ENCODE measurements around the gene ATF3.
"Not testable (repeated sequence)": the region's sequence is repeated elsewhere in the genome, so short reads cannot be mapped to it uniquely, and the experiment has no call there.

The ATF3 gene

GRCh38 chr1:212628046-212628445 lies 19.5 kb downstream of the ATF3 start:
- no peak for DNase-seq (ENCODE audit: low read depth)

GRCh38 chr1:212628813-212629415 lies 20.4 kb downstream of the ATF3 start:
- no peak for DNase-seq (ENCODE audit: low read depth)

GRCh38 chr1:212629450-212630157 lies 21.0 kb downstream of the ATF3 start:
- no peak for DNase-seq (ENCODE audit: low read depth)

GRCh38 chr1:212630158-212630900 lies 21.8 kb downstream of the ATF3 start:
- no peak for DNase-seq (ENCODE audit: low read depth)

GRCh38 chr1:212633161-212633560 lies 24.6 kb downstream of the ATF3 start:
- no peak for DNase-seq (ENCODE audit: low read depth)

GRCh38 chr1:212634252-212634651 lies 25.7 kb downstream of the ATF3 start:
- DNase-seq (ENCODE audit: low read depth) = no peak

- no peak for DNase-seq (ENCODE audit: low read depth)
These were observed 26.6 kb downstream of the ATF3 start for GRCh38 chr1:212635141-212635631.

- no peak for DNase-seq (ENCODE audit: low read depth)
These were observed 29.3 kb downstream of the ATF3 start for GRCh38 chr1:212637902-212638301.

- DNase-seq (ENCODE audit: low read depth) = no peak
These were observed 30.1 kb downstream of the ATF3 start for GRCh38 chr1:212638492-212639151.

- DNase-seq (ENCODE audit: low read depth) = not testable (repeated sequence)
These were observed 31.0 kb downstream of the ATF3 start for GRCh38 chr1:212639524-212639923.

- DNase-seq (ENCODE audit: low read depth) = no peak
These were observed 31.8 kb downstream of the ATF3 start for GRCh38 chr1:212640223-212640878.

- no peak for DNase-seq (ENCODE audit: low read depth)
These were observed 33.4 kb downstream of the ATF3 start for GRCh38 chr1:212641956-212642355.

GRCh38 chr1:212643877-212644276 lies 35.3 kb downstream of the ATF3 start:
- DNase-seq (ENCODE audit: low read depth) = no peak

GRCh38 chr1:212644866-212645545 lies 36.4 kb downstream of the ATF3 start:
- DNase-seq (ENCODE audit: low read depth) = no peak

- no peak for DNase-seq (ENCODE audit: low read depth)
These were observed 37.3 kb downstream of the ATF3 start for GRCh38 chr1:212645546-212646543.

GRCh38 chr1:212646588-212646987 lies 38.0 kb downstream of the ATF3 start:
- DNase-seq (ENCODE audit: low read depth) = no peak

GRCh38 chr1:212647004-212647403 lies 38.4 kb downstream of the ATF3 start:
- DNase-seq (ENCODE audit: low read depth) = no peak

GRCh38 chr1:212648431-212648830 lies 39.9 kb downstream of the ATF3 start:
- no peak for DNase-seq (ENCODE audit: low read depth)

GRCh38 chr1:212649020-212649419 lies 40.5 kb downstream of the ATF3 start:
- DNase-seq (ENCODE audit: low read depth) = no peak

- no peak for DNase-seq (ENCODE audit: low read depth)
These were observed 41.7 kb downstream of the ATF3 start for GRCh38 chr1:212650228-212650627.

Data from stimulated activated CD8-positive, alpha-beta memory T cell treated with anti-CD3 and anti-CD28 coated beads, Interleukin-12 subunit alpha, Interleukin-12 subunit beta, amount 100 ng/mL, for 1 hour (primary cell).